NB4 (cell line): ENCODE data around the gene TBR1.

Experiments
- MYC ChIP-seq: IDR thresholded peaks from 2 replicates; pipeline ENCODE4 v1.6.1; 2011; ENCODE audit warnings: low read depth, low read length
- POLR2A ChIP-seq: IDR thresholded peaks from 2 replicates; pipeline ENCODE4 v1.6.1; 2011; ENCODE audit warnings: mild to moderate bottlenecking; ENCODE audit not compliant: insufficient read length; ENCODE audit errors: extremely low read depth

- TF ChIP-seq MYC: no peak
- TF ChIP-seq POLR2A: no peak
Observed at GRCh38 chr2:161409308-161409907, 6.7 kb upstream of the TBR1 start.
